Endodermal cell (in vitro differentiated cells): ENCODE results near the gene SLC2A2. TPM values are rescaled to one million over a fixed set of nuclear protein-coding genes. Genes with fewer than 3 reads are reported as not detected.

Source experiments
- DNase-seq: peaks from one replicate; pipeline ENCODE4 v3.0.0-alpha.2; 2017
- H3K27ac ChIP-seq: 2 replicates; pipeline ENCODE4 v1.5.1; 2013; ENCODE audit warnings: mild to moderate bottlenecking, low read depth, low read length, moderate library complexity
- H3K27me3 ChIP-seq: 2 replicates; pipeline ENCODE4 v1.6.1; 2013; ENCODE audit warnings: mild to moderate bottlenecking, low read length, moderate library complexity; ENCODE audit not compliant: insufficient read depth, control insufficient read depth, poor library complexity, severe bottlenecking
- H3K36me3 ChIP-seq: 2 replicates; pipeline ENCODE4 v1.7.0; 2013; ENCODE audit warnings: mild to moderate bottlenecking, low read length, moderate library complexity; ENCODE audit not compliant: control insufficient read depth, insufficient read depth
- H3K4me1 ChIP-seq: one replicate; pipeline ENCODE4 v1.7.0; 2013; ENCODE audit warnings: low read length; ENCODE audit not compliant: control insufficient read depth, insufficient read depth
- H3K4me3 ChIP-seq: 2 replicates; pipeline ENCODE4 v1.5.1; 2013; ENCODE audit warnings: mild to moderate bottlenecking, low read length, moderate library complexity
- H3K9ac ChIP-seq: 2 replicates; pipeline ENCODE4 v1.6.1; 2013; ENCODE audit warnings: mild to moderate bottlenecking, low read length, moderate library complexity; ENCODE audit not compliant: poor library complexity, severe bottlenecking; ENCODE audit errors: extremely low read depth
- H3K9me3 ChIP-seq: 2 replicates; pipeline ENCODE4 v1.6.1; 2013; ENCODE audit warnings: mild to moderate bottlenecking, low read length, moderate library complexity; ENCODE audit not compliant: control insufficient read depth
- H3K27ac Mint-ChIP-seq: 2 replicates; pipeline ENCODE4 v1.8.0; 2020; ENCODE audit warnings: mixed read lengths
- H3K27me3 Mint-ChIP-seq: 2 replicates; pipeline ENCODE4 v1.8.0; 2021; ENCODE audit warnings: mild to moderate bottlenecking, mixed read lengths; ENCODE audit not compliant: insufficient read depth
- H3K36me3 Mint-ChIP-seq: 2 replicates; pipeline ENCODE4 v1.8.0; 2020; ENCODE audit warnings: low read depth, mixed read lengths
- H3K4me1 Mint-ChIP-seq: 2 replicates; pipeline ENCODE4 v1.8.0; 2020; ENCODE audit warnings: mixed read lengths
- H3K4me3 Mint-ChIP-seq: 2 replicates; pipeline ENCODE4 v1.8.0; 2020; ENCODE audit warnings: mild to moderate bottlenecking, moderate library complexity, mixed read lengths
- H3K9me3 Mint-ChIP-seq: 2 replicates; pipeline ENCODE4 v1.8.0; 2020; ENCODE audit warnings: mild to moderate bottlenecking, mixed read lengths
- CTCF ChIP-seq: fragments of 200-600 bp; sonication (generic); conservative IDR thresholded peaks from 2 replicates; pipeline ENCODE4 v1.5.0; 2021; ENCODE audit warnings: antibody characterized with exemption, mild to moderate bottlenecking
- WGBS, 2 experiments: methylation state at CpG; one replicate each; pipeline versions ENCODE4 v1.1.5 to v1.1.7; 2013; ENCODE audit warnings: missing lambda C conversion rate in 2 of 2, mixed read lengths in 1 of 2; ENCODE audit not compliant: insufficient coverage in 1 of 2, insufficient read length in 1 of 2; 5-methylcytosine and 5-hydroxymethylcytosine counted together
- total RNA-seq, 2 donors: library from RNA; stranded (reverse); fragmentation: NEBNext Ultra II Directional in 1 of 2; extraction: Animal tissue kit (Norgen Biotek cat#: 25700) in 1 of 2; gene quantifications; 2 replicates in 1 of 2; 3 replicates in 1 of 2; pipeline ENCODE4 v1.2.1, GENCODE V29; 2021

Gene SLC2A2
- total RNA-seq, 2 donors from 2014 or later: 0.24 to 0.51 TPM

- no peaks in the 10 kb centered on the region for H3K4me1 ChIP-seq
- no peak overlapping the region for H3K9ac ChIP-seq
Measured at GRCh38 chr3:170988378-170988777, 38.1 kb downstream of the SLC2A2 start.

GRCh38 chr3:170985304-170985703 lies 41.2 kb downstream of the SLC2A2 start:
- TF ChIP-seq CTCF: no peak
- Histone ChIP-seq H3K4me3 (no peak overlapping the region), H3K27ac (no peak overlapping the region), H3K4me1 (no peaks in the 10 kb centered on the region), H3K36me3 (no peaks in the 10 kb centered on the region), H3K27me3 (no peaks in the 10 kb centered on the region), H3K9ac (no peak overlapping the region), H3K9me3 (peaks cover 9% of the 10 kb centered on the region)
- H3K27me3 Mint-ChIP-seq: peaks cover 2% of the 10 kb centered on the region
- no peak overlapping the region for H3K27ac Mint-ChIP-seq
- peaks cover 5% of the 10 kb centered on the region for H3K9me3 Mint-ChIP-seq
- DNase-seq: no peak
- no peaks in the 10 kb centered on the region for H3K36me3 Mint-ChIP-seq
- WGBS, 2 experiments: 100% methylated on average over 1 of the region's 2 CpGs
- H3K4me3 Mint-ChIP-seq: no peak overlapping the region
- H3K4me1 Mint-ChIP-seq: peaks cover 7% of the 10 kb centered on the region

More at GRCh38 chr3:170988378-170988777, 38.1 kb downstream of the SLC2A2 start:
- H3K36me3 Mint-ChIP-seq: no peaks in the 10 kb centered on the region
- TF ChIP-seq CTCF: no peak
- no peak for DNase-seq
- H3K4me3 Mint-ChIP-seq: no peak overlapping the region
- H3K9me3 Mint-ChIP-seq: peaks cover 5% of the 10 kb centered on the region
- Histone ChIP-seq H3K27me3 (no peaks in the 10 kb centered on the region), H3K9me3 (peaks cover 9% of the 10 kb centered on the region), H3K27ac (no peak overlapping the region), H3K4me3 (no peak overlapping the region), H3K36me3 (no peaks in the 10 kb centered on the region)
- H3K4me1 Mint-ChIP-seq: peaks cover 3% of the 10 kb centered on the region
- H3K27me3 Mint-ChIP-seq: peaks cover 2% of the 10 kb centered on the region
- WGBS, 2 experiments: 93 to 96% methylated on average over 3 of the region's 3 CpGs
- H3K27ac Mint-ChIP-seq: no peak overlapping the region

GRCh38 chr3:170982733-170983132 lies 43.8 kb downstream of the SLC2A2 start:
- Histone ChIP-seq H3K27ac (no peak overlapping the region), H3K9me3 (peaks cover 9% of the 10 kb centered on the region), H3K9ac (no peak overlapping the region), H3K4me1 (no peaks in the 10 kb centered on the region), H3K27me3 (no peaks in the 10 kb centered on the region), H3K36me3 (no peaks in the 10 kb centered on the region), H3K4me3 (no peak overlapping the region)
- H3K36me3 Mint-ChIP-seq: no peaks in the 10 kb centered on the region
- WGBS, 2 experiments: 83 to 96% methylated on average over 1 to 2 of the region's 2 CpGs
- H3K4me1 Mint-ChIP-seq: peaks cover 13% of the 10 kb centered on the region
- TF ChIP-seq CTCF: no peak
- no peak overlapping the region for H3K4me3 Mint-ChIP-seq
- H3K9me3 Mint-ChIP-seq: peaks cover 5% of the 10 kb centered on the region
- H3K27me3 Mint-ChIP-seq: peaks cover 2% of the 10 kb centered on the region
- no peak for DNase-seq
- H3K27ac Mint-ChIP-seq: no peak overlapping the region
